NCI-H524 (cell line): Measurements from ENCODE around the gene DNAJC16.

Experiments used
- DNase-seq, 2 experiments: peaks; one replicate each; lab custom pipeline; 2025; lab: John Stamatoyannopoulos, UW

Gene DNAJC16

GRCh38 chr1:15620902-15621682 is 94.4 kb downstream of the DNAJC16 start:
- DNase-seq = no peak

- DNase-seq = no peak
Observed at GRCh38 chr1:15621975-15622374, 95.3 kb downstream of the DNAJC16 start.

GRCh38 chr1:15622712-15623373 is 96.2 kb downstream of the DNAJC16 start:
- DNase-seq = no peak

DNA sequence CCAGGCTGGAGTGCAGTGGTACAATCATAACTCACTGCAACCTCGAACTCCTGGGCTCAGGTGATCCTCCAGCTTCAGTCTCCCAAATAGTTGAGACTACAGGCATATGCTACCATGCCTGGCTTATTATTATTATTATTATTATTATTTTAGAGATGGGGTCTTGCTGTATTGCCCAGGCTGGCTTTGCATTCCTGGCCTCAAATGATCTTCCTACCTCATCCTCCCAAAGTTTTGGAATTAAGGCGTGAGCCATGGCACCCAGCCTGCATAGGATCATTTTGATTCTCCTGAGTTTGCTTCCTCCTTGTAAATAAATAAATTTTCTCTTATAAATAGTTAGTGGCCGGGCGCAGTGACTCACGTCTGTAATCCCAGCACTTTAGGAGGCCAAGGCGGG is 96.8 kb downstream of the DNAJC16 start:
- no peak for DNase-seq

DNA sequence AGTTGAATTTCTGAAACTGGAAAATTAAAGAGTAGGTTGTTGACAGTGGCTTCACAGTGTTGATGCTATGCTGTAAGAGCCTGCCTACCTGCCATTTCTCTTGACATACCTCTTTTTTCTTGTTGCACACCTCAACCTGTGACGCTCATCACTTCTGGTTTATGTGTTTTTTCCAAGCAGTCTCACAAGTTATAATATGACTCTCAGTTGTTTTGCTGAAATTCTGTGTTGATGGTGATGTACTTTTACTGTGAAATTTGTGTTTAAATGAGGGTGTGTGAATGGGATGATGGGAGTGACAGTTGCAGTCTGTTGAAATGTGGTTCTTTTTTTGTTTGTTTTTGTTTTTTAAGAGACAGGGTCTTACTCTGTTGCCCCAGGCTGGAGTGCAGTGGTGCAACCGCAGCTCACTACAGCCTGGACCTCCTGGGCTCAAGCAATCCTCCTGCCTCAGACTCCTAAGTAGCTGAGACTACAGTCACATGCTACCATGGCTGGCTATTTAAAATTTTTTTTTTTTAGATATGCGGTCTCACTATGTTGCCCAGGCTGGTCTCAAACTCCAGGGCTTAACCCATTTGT is 97.6 kb downstream of the DNAJC16 start:
- no peak for DNase-seq

GRCh38 chr1:15625056-15625917 is 98.6 kb downstream of the DNAJC16 start:
- no peak for DNase-seq
